Measurements from ENCODE around the gene SMAD2.

Gene SMAD2

DNA sequence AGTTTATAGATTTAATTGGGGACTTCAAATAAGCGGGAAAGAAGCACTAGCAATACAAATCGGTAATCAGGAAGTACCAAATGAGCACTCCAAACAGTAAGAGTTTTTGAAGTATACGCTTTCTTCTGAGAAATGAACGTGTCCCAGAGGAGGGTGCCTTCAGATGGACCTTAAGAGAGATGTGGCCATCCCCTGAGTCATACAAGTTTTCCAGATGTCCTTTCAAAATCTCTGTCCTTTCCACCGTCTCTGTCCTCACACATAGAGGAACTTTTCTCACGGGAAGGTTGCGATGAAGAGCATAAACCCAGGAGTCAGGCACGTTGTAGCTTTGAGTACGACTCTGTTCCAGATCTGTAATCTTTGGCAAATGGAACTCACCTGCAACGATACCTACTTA, 1.7 kb upstream of the SMAD2 start:
- DNase-seq (ENCODE audit: low spot score), result no peak

DNA sequence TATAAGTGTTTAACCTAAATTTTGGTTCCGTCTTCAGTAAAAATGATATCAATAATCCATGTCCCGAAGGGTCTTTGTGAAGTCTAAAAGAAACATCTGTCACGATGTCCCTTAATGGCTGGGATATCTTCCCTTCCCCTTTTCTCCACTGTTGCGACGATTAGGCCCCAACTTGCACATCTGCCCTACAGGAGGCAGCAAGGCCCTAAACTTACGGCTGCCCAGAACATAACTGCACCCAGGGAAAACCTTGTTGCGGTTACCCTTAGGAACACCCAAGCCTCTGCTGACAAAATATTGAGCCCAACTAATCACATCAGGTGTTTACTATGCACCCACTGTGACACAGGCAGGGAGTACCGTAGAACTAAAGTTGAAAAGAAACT, 1.3 kb upstream of the SMAD2 start:
- DNase-seq (ENCODE audit: low spot score), result peak; percentile 2

GRCh38 chr18:47930931-47931717, 665 bp upstream of the SMAD2 start:
- DNase-seq (ENCODE audit: low spot score), result peak; percentile 94

- no peak for DNase-seq (ENCODE audit: low spot score)
These were observed 719 bp downstream of the SMAD2 start for GRCh38 chr18:47929681-47930198.

DNA sequence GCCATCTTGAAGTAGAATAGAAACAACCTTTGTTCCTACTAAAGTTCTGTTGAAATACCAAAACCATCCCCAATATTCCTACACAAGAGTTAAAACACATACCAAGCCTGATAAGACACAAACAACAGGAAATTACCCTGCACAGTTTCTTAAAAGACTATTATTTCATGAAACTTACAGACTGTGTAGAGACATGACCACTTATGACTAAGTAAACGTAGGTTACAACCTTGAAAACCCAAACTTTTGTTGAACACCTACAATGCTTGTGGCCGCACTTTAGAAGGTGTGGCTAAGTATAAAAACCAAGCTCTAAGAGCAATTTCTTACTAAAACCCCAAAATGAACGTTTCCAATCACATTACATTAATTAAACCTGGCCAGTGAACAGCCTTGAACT, 2.0 kb downstream of the SMAD2 start:
- no peak for DNase-seq (ENCODE audit: low spot score)

- DNase-seq (ENCODE audit: low spot score), result no peak
These were observed 4.2 kb downstream of the SMAD2 start for GRCh38 chr18:47926101-47926850.

DNA sequence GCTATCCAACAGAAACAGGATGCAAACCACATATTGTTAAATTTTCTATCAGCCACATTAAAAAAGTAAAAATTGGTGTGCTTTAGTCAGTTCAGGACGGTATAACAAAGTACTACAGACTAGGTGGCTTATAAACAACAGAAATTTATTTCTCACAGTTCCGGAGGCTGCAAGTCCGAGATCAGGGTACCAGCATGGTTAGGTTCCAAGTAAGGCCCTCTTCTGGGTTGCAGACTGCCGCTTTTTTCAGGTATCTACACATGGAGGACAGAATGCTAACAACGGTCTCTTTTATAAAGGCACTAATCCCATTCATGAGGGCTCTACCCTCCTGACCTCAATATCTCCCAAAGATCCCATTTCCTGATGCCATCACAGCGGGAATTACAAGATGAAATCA, 10.5 kb downstream of the SMAD2 start:
- DNase-seq (ENCODE audit: low spot score), result no peak

GRCh38 chr18:47917923-47918610, 12.4 kb downstream of the SMAD2 start:
- DNase-seq (ENCODE audit: low spot score), result no peak

DNA sequence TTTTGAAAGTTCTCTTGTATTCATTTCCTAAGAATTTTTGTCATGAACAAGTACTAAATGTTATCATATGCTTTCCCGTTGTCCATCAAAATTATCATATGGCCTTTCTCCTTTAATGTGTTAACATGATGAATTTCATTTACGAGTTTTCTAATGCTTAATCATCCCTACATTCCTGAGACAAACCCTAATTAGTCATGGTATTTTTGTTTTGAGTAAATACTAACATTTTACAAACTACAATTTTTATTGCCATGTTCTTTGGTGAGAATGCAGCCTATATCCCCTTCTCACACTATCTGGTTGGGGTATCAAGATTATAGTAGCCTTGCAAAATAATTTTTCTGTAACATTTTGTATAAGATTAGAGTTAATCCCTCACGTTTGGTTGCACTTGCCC, 14.5 kb downstream of the SMAD2 start:
- no peak for DNase-seq (ENCODE audit: low spot score)

DNA sequence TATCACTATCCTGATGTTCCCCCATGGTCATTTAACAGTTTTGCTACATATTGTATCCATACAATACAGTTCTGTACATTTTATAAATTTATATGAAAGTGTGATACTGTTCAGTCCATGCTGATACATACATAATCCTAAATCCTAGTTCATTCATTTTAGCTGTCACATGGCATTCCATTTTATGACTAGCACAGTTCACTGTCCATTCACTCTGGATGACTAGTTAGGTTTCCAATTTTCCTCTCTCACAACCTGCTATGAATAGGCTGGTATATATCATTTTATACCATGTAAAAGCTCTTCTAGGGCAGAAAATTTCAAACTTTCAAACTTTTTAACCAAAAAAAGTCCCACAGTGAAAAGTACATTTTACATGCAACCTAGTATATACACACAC, 15.2 kb downstream of the SMAD2 start:
- DNase-seq (ENCODE audit: low spot score), result no peak

DNA sequence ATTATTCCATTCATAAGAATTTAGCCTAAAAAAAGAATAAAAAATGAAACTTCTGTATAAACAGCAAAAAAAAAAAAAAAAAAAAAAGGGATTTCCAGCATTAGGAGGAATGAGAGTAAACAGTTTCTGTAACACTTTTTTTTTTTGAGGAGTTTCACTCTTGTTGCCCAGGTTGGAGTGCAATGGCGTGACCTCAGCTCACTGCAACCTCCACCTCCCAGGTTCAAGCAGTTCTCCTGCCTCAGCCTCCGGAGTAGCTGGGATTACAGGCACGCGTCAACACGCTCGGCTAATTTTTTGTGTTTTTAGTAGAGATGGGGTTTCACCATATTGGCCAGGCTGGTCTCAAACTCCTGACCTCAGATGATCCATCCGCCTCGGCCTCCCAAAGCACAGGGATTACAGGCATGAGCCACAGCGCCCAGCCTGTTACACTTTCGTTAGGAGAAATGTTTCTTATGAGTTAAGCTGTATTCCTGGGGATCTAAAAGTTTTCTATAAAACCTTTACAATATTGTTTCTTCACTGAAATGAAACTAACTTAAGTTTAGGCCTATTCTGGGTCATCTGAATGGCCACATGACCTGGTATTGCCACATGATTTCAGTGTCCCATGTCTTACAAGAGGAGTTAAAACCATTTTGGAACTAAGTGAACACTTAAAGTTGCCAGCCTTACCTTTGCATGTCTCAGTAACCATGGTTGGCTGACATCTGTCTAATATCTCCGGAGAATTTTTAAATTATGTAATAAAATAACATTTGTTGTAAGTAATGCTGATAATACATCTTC, 17.5 kb downstream of the SMAD2 start:
- DNase-seq (ENCODE audit: low spot score), result no peak

GRCh38 chr18:47912343-47912742, 18.1 kb downstream of the SMAD2 start:
- no peak for DNase-seq (ENCODE audit: low spot score)

- DNase-seq (ENCODE audit: low spot score), result no peak
These were observed 18.6 kb downstream of the SMAD2 start for GRCh38 chr18:47911877-47912276.

DNA sequence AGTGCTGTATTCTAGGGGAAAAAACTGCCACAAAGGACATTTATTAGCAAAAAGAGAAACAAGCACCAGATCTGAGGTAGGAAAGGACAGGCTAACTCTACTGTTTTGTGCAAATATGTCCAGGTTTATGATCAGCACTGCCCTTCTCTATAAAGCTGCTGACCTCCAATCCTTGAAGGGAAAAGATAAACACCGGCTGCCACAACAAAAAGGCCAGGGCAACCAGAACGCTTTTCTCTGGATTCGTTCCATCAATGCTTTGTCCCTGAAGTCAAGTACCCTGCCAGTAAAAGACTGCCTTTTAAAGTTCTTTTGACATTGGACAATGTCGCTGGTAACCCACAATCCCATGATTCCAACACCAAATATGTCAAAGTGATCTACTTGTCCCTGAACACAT, 21.0 kb downstream of the SMAD2 start:
- no peak for DNase-seq (ENCODE audit: low spot score)

DNA sequence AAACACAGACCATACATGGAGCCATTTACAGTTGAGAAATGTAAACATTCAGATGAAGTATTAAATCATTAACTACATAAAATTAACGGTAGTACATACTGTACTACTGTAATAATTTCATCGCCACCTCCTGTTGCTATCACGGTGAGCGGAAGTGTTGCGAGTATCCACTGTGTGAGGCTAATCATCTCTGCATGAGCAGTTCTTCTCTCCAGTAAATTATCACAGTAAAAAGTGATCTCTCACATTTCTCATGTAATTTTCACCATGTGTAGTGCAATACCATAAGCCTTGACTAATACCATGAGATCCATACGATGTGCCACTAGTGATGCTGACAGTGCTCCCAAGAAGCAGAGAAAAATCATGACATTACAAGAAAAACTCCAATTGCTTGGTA, 21.9 kb downstream of the SMAD2 start:
- no peak for DNase-seq (ENCODE audit: low spot score)

GRCh38 chr18:47906408-47906807, 24.1 kb downstream of the SMAD2 start:
- DNase-seq (ENCODE audit: low spot score), result no peak

DNA sequence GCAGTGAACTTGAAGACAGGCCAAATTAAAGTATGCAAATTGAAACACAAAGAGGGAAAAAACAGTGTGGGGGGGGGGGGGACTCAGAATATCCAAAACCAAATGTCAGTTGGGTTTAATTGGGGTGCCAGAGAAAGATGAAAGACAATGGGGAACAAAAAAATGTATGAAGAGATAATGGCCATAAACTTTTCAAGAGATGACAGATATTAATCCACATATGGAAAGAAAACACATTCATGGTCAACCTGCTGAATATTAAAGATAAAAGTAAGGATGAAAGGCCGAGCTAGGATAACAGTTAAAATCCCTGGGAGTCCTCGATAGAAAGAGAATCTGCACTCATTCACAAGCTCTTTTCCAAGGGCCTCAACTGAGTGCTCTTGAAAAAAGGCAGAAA, 26.6 kb downstream of the SMAD2 start:
- no peak for DNase-seq (ENCODE audit: low spot score)

DNA sequence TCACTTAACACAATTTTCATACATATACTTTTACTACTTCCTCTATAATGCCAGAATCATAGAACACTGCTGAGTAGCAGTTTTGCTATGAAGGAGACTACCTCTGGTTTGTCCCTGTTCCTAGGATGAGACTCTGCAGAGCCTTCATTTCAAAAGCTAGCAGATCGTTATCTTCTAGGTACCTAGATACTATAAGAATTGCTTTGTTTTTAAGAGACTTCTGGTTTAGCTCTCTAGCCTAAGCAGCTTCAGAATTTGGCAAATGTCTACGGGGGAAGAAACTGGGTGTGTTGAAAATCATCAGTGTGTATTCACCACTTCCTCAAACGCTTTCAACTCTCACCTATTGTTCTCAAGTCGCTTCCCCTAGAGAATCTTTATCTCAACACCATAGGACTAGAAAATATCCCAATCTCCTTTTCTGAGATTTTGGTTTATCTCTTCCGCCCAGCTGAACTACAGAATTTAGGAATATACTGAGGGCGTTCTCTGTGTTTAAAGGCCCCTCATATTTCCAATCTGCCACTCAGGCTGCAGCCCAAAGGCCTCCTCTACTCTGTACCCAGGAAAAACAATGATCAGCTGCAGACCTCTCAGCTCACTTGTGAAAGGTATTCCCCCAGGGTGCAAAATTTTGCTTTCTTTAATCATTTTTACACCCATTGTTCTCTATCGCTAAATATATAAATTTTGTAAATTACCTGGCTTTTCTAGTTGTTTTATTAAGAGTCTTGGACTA, 28.7 kb downstream of the SMAD2 start:
- DNase-seq (ENCODE audit: low spot score), result no peak

DNA sequence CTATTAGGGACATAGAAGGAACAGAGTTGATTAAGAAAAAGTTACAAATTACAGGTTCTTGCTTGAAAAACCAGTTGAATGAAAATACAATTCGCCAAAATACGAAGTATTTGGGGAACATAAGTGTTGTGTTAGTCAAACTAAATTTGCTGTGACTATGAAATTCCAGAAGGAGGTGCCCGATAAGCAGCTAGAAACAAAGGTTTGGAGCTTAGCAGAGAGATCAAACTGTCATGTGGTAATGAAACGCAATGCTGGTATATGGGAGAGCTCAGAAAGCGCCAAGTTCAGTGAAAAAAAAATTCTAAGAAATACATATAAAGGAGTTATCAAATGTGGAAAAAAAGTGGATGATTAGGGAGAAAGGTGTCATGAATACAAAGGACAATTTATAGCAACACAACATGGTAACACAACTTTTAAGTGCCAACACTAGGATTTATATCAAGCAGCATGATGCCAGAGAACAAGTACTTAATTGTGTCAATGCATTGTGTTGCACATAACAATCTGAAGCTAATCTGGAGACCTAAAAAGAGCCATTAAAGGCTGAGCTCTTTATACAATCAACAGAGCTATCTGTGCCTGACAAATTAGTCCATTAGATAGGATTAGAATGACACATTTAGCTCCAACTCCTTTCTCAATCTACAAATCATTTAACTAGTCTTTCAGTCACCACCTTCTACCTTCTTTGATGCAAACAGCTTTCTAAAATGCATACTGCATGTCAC, 31.2 kb downstream of the SMAD2 start:
- no peak for DNase-seq (ENCODE audit: low spot score)

DNA sequence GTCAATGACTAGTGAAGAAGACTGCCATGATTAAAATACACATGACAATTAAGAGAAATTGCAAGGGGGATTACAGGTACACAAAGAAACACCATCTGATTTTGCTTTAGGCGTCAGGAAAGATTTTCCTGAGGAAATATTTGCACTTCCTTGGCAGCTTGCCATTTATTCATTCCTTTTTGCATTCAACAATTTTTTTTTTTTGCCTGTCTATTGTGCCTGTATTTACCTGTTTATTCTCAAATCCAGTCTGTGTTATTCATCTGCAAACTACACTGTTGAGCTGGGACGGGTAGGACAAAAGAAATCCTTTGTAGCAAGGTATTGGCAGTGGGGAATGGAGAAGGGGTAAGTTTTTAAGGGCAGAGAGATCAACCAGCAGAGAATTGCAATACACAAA, 31.8 kb downstream of the SMAD2 start:
- DNase-seq (ENCODE audit: low spot score), result no peak

GRCh38 chr18:47898055-47898454, 32.4 kb downstream of the SMAD2 start:
- DNase-seq (ENCODE audit: low spot score), result no peak
